Keratinocyte (primary cell): ENCODE data around the gene KRT71. TPM values are rescaled to one million over a fixed set of nuclear protein-coding genes. Genes with fewer than 3 reads are reported as not detected.

Experiments
- DNase-seq: peaks from one replicate; pipeline ENCODE4 v3.0.0-alpha.2; 2011; ENCODE audit warnings: low read depth, missing footprints, low spot score
- FAIRE-seq: peaks from 2 replicates; lab custom pipeline; 2011; peaks lifted over from hg19 to GRCh38; lab: Jason Lieb, UNC
- H2AFZ ChIP-seq: 2 replicates; pipeline ENCODE4 v1.6.0; 2012; ENCODE audit warnings: low read length, control low read depth, inconsistent platforms; ENCODE audit not compliant: control insufficient read depth
- H3K27ac ChIP-seq: 2 replicates; pipeline ENCODE4 v1.5.1; 2011; ENCODE audit warnings: low read length; ENCODE audit not compliant: control insufficient read depth, insufficient read depth
- H3K27me3 ChIP-seq: 3 replicates; pipeline ENCODE4 v1.6.0; 2011; ENCODE audit warnings: low read length; ENCODE audit not compliant: control insufficient read depth, insufficient read depth; ENCODE audit errors: extremely low read depth
- H3K36me3 ChIP-seq, 2 experiments: 2 replicates in 1 of 2; 3 replicates in 1 of 2; pipeline ENCODE4 v1.5.1; 2011; ENCODE audit warnings: low read length in 2 of 2, mild to moderate bottlenecking in 1 of 2; ENCODE audit not compliant: control insufficient read depth in 2 of 2, insufficient read depth in 2 of 2; ENCODE audit errors: extremely low read depth in 1 of 2
- H3K4me1 ChIP-seq: 3 replicates; pipeline ENCODE4 v1.5.1; 2011; ENCODE audit warnings: low read length; ENCODE audit not compliant: control insufficient read depth, insufficient read depth; ENCODE audit errors: extremely low read depth
- H3K4me2 ChIP-seq: 3 replicates; pipeline ENCODE4 v1.6.0; 2011; ENCODE audit warnings: low read depth, low read length; ENCODE audit not compliant: control insufficient read depth, insufficient read depth; ENCODE audit errors: extremely low read depth
- H3K4me3 ChIP-seq, 3 experiments: fragments of 200-600 bp in 1 of 3; sonication (generic) in 1 of 3; 2 replicates in 2 of 3; 3 replicates in 1 of 3; pipeline ENCODE4 v1.5.1; 2011 to 2016; ENCODE audit warnings: low read length in 3 of 3, mild to moderate bottlenecking in 3 of 3, control low read depth in 2 of 3, inconsistent platforms in 1 of 3, low read depth in 1 of 3, mixed read lengths in 1 of 3, mixed run types in 1 of 3, moderate library complexity in 1 of 3; ENCODE audit not compliant: control insufficient read depth in 2 of 3, insufficient read depth in 2 of 3; ENCODE audit errors: extremely low read depth in 1 of 3
- H3K79me2 ChIP-seq: 2 replicates; pipeline ENCODE4 v1.6.0; 2012; ENCODE audit warnings: low read length; ENCODE audit not compliant: control insufficient read depth, insufficient read depth
- H3K9ac ChIP-seq: 3 replicates; pipeline ENCODE4 v1.6.0; 2011; ENCODE audit warnings: low read length; ENCODE audit not compliant: control insufficient read depth, insufficient read depth; ENCODE audit errors: extremely low read depth
- H3K9me1 ChIP-seq: 3 replicates; pipeline ENCODE4 v1.6.0; 2011; ENCODE audit warnings: low read length; ENCODE audit not compliant: control insufficient read depth, insufficient read depth; ENCODE audit errors: extremely low read depth
- H3K9me3 ChIP-seq: 2 replicates; pipeline ENCODE4 v1.5.1; 2012; ENCODE audit warnings: low read depth, low read length; ENCODE audit not compliant: control insufficient read depth
- H4K20me1 ChIP-seq: 3 replicates; pipeline ENCODE4 v1.6.0; 2011; ENCODE audit warnings: low read length; ENCODE audit not compliant: control insufficient read depth, insufficient read depth; ENCODE audit errors: extremely low read depth
- EZH2 ChIP-seq: IDR thresholded peaks from one replicate; pipeline ENCODE4 v1.6.1; 2012; ENCODE audit warnings: inconsistent platforms, mild to moderate bottlenecking, low read length, moderate library complexity
- dilution Hi-C: fragments of 300-500 bp; cut with MboI; formaldehyde crosslinking; loops from one replicate; pipeline ENCODE4 v1.7.0; 2020; ENCODE audit warnings: low sequenced_read_pairs; ENCODE audit not compliant: extremely low pct_ligation_motif_present
- polyA plus RNA-seq, 5 experiments: library from polyadenylated mRNA; depleted of rRNA in 3 of 5; stranded (reverse) in 3 of 5; stranded (forward) in 1 of 5; unstranded in 1 of 5; fragments of >200 nt; gene quantifications; 1 replicate in 1 of 5; 2 replicates in 3 of 5; 3 replicates in 1 of 5; pipeline versions ENCODE4 v1.2.1 to v1.2.3, GENCODE V29; 2011 to 2012; ENCODE audit warnings: missing spikeins in 2 of 5, low read depth in 1 of 5, low replicate concordance in 1 of 5
- TF ChIP-seq, protein P1 (sequence below), 3 experiments: IDR thresholded peaks in 1 of 3; conservative IDR thresholded peaks in 1 of 3; optimal IDR thresholded peaks in 1 of 3; 2 replicates in 2 of 3; 3 replicates in 1 of 3; pipeline versions ENCODE3 to v1.5.1; 2011; ENCODE audit warnings: low read length in 3 of 3, mild to moderate bottlenecking in 3 of 3, moderate library complexity in 2 of 3, control low read depth in 1 of 3, inconsistent platforms in 1 of 3; ENCODE audit not compliant: insufficient read depth in 2 of 3; ENCODE audit errors: extremely low read depth in 1 of 3

KRT71 gene
- polyA plus RNA-seq, 1 donor (not counting 4 experiments of a cell fraction or from before 2014, with no cell fraction given): not detected

- Histone ChIP-seq H3K27ac (no peak overlapping the region), H4K20me1 (no peaks in the 10 kb centered on the region), H3K9ac (no peak overlapping the region), H3K27me3 (no peaks in the 10 kb centered on the region), H3K4me3 (no peak overlapping the region), H3K4me1 (peaks cover 22% of the 10 kb centered on the region), H2AFZ (no peak overlapping the region), H3K79me2 (no peaks in the 10 kb centered on the region), H3K36me3 (no peaks in the 10 kb centered on the region), H3K9me3 (no peaks in the 10 kb centered on the region), H3K4me2 (no peak overlapping the region), H3K9me1 (no peaks in the 10 kb centered on the region)
- no peak for DNase-seq
- dilution Hi-C loops: no loop called here
- TF ChIP-seq, protein P1, sequence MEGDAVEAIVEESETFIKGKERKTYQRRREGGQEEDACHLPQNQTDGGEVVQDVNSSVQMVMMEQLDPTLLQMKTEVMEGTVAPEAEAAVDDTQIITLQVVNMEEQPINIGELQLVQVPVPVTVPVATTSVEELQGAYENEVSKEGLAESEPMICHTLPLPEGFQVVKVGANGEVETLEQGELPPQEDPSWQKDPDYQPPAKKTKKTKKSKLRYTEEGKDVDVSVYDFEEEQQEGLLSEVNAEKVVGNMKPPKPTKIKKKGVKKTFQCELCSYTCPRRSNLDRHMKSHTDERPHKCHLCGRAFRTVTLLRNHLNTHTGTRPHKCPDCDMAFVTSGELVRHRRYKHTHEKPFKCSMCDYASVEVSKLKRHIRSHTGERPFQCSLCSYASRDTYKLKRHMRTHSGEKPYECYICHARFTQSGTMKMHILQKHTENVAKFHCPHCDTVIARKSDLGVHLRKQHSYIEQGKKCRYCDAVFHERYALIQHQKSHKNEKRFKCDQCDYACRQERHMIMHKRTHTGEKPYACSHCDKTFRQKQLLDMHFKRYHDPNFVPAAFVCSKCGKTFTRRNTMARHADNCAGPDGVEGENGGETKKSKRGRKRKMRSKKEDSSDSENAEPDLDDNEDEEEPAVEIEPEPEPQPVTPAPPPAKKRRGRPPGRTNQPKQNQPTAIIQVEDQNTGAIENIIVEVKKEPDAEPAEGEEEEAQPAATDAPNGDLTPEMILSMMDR (optimal IDR thresholded peaks at IDR 0.05 in 1 of 3, IDR thresholded peaks at IDR 0.05 in 1 of 3, conservative IDR thresholded peaks at IDR 0.05 in 1 of 3; ENCODE audit: extremely low read depth in 1 of 3, insufficient read depth in 2 of 3, low read length in 3 of 3): no peak
- no peak for TF ChIP-seq EZH2
- FAIRE-seq: no peak
Observed at GRCh38 chr12:52542785-52543318, 10.1 kb downstream of the KRT71 start.

DNA sequence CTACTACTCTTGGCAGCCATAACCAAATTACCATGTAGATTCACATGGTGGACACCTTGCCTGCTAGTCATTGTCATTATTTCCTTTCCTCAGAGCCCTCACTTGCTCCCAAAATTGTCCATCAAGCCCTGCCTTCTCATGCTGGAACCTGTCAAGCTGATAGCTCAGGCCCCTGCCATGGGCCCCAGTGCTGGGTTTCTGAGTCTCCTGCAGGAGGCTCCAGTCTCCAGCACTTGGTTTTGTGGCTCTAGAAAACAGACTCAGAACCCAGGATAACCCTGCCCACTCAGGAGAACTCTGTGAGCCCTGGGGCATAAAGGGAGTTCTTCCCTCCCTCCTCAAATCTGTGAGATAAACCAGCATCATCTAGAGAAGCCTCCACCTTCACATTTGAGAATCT is 10.8 kb downstream of the KRT71 start:
- Histone ChIP-seq H3K4me3 (no peak overlapping the region), H3K79me2 (no peaks in the 10 kb centered on the region), H3K9me1 (no peaks in the 10 kb centered on the region), H3K27me3 (no peaks in the 10 kb centered on the region), H2AFZ (no peak overlapping the region), H3K27ac (no peak overlapping the region), H3K9me3 (no peaks in the 10 kb centered on the region), H3K4me2 (no peak overlapping the region), H3K9ac (no peak overlapping the region), H3K4me1 (peaks cover 25% of the 10 kb centered on the region), H4K20me1 (no peaks in the 10 kb centered on the region), H3K36me3 (no peaks in the 10 kb centered on the region)
- FAIRE-seq: peak; percentile 29
- DNase-seq: no peak
- TF ChIP-seq, protein P1 (optimal IDR thresholded peaks at IDR 0.05 in 1 of 3, IDR thresholded peaks at IDR 0.05 in 1 of 3, conservative IDR thresholded peaks at IDR 0.05 in 1 of 3; ENCODE audit: extremely low read depth in 1 of 3, insufficient read depth in 2 of 3, low read length in 3 of 3): peak; percentile 26 to 60 (median 32)
- no peak for TF ChIP-seq EZH2
- dilution Hi-C loops: no loop called here
